GM12874 (cell line): ENCODE results near the gene EFEMP2.

Experiments
- CTCF ChIP-seq: IDR thresholded peaks from 2 replicates; pipeline ENCODE4 v1.5.1; 2011; ENCODE audit warnings: low read depth, mild to moderate bottlenecking, control low read depth, low read length, moderate library complexity; ENCODE audit not compliant: insufficient read depth

EFEMP2 gene

GRCh38 chr11:65907878-65908277 is 35.3 kb upstream of the EFEMP2 start:
- no peak for TF ChIP-seq CTCF

- TF ChIP-seq CTCF, result no peak
These were observed 34.0 kb upstream of the EFEMP2 start for GRCh38 chr11:65906602-65907001.

- no peak for TF ChIP-seq CTCF
These were observed 31.1 kb upstream of the EFEMP2 start for GRCh38 chr11:65903715-65904114.

GRCh38 chr11:65903068-65903481 is 30.5 kb upstream of the EFEMP2 start:
- no peak for TF ChIP-seq CTCF

- no peak for TF ChIP-seq CTCF
These were observed 28.2 kb upstream of the EFEMP2 start for GRCh38 chr11:65900899-65901180.

GRCh38 chr11:65900125-65900898 is 27.7 kb upstream of the EFEMP2 start, which contains the start of gene FOSL1:
TSS of gene FOSL1 (minus strand) at chr11:65900388. CDS start at chr11:65900339, 49 bp downstream.
- TF ChIP-seq CTCF, result no peak

- no peak; the same call in 1 of the 2 replicates for TF ChIP-seq CTCF
These were observed 26.9 kb upstream of the EFEMP2 start for GRCh38 chr11:65899356-65900124.
